CD14-positive monocyte (primary cell): ENCODE results near the gene SKA3. TPM values are rescaled to one million over a fixed set of nuclear protein-coding genes. Genes with fewer than 3 reads are reported as not detected.

ENCODE experiments used
- DNase-seq, 3 donors: peaks; one replicate each; pipeline ENCODE4 v3.0.0-alpha.2; 2011 to 2022
- H2AFZ ChIP-seq: 2 replicates; pipeline ENCODE4 v1.6.0; 2012; ENCODE audit warnings: mild to moderate bottlenecking, low read depth, low read length, inconsistent platforms; ENCODE audit not compliant: insufficient read depth, poor library complexity, severe bottlenecking
- H3K27ac ChIP-seq, 2 donors: 1 replicate in 1 of 2; 2 replicates in 1 of 2; pipeline ENCODE4 v1.5.1; 2012 to 2013; ENCODE audit warnings: low read length in 2 of 2, control low read depth in 1 of 2, inconsistent platforms in 1 of 2, low read depth in 1 of 2, mild to moderate bottlenecking in 1 of 2
- H3K27me3 ChIP-seq, 2 donors: one replicate each; pipeline versions ENCODE4 v1.6.0 to v1.6.1; 2011 to 2013; ENCODE audit warnings: low read length in 2 of 2; ENCODE audit not compliant: control insufficient read depth in 2 of 2, insufficient read depth in 2 of 2
- H3K36me3 ChIP-seq, 2 donors: replicated peaks in 1 of 2; 1 replicate in 1 of 2; 2 replicates in 1 of 2; pipeline versions ENCODE4 v1.5.1 to v1.6.1; 2012 to 2013; ENCODE audit warnings: low read length in 2 of 2, control low read depth in 1 of 2, inconsistent platforms in 1 of 2, mild to moderate bottlenecking in 1 of 2; ENCODE audit not compliant: insufficient read depth in 2 of 2, control insufficient read depth in 1 of 2
- H3K4me1 ChIP-seq, 2 donors: 1 replicate in 1 of 2; 2 replicates in 1 of 2; pipeline versions ENCODE4 v1.5.1 to v1.6.1; 2012 to 2013; ENCODE audit warnings: low read length in 2 of 2, control low read depth in 1 of 2, inconsistent platforms in 1 of 2, mild to moderate bottlenecking in 1 of 2, moderate library complexity in 1 of 2; ENCODE audit not compliant: insufficient read depth in 2 of 2, control insufficient read depth in 1 of 2
- H3K4me2 ChIP-seq: replicated peaks from 2 replicates; pipeline ENCODE3; 2012; ENCODE audit warnings: low read length, moderate library complexity, mild to moderate bottlenecking; ENCODE audit not compliant: poor library complexity, severe bottlenecking; ENCODE audit errors: extremely low read depth
- H3K4me3 ChIP-seq, 3 experiments: fragments of 200-600 bp in 1 of 3; sonication (generic) in 1 of 3; replicated peaks in 1 of 3; 1 replicate in 2 of 3; 2 replicates in 1 of 3; pipeline ENCODE4 v1.5.1; 2011 to 2013; ENCODE audit warnings: low read length in 3 of 3, mild to moderate bottlenecking in 3 of 3, control low read depth in 2 of 3, low read depth in 2 of 3, inconsistent platforms in 1 of 3, moderate library complexity in 1 of 3
- H3K79me2 ChIP-seq: 2 replicates; pipeline ENCODE4 v1.6.0; 2012; ENCODE audit warnings: mild to moderate bottlenecking, control low read depth, inconsistent platforms, low read length, moderate library complexity; ENCODE audit not compliant: insufficient read depth
- H3K9ac ChIP-seq: 2 replicates; pipeline ENCODE4 v1.6.0; 2017; ENCODE audit warnings: low read length, mild to moderate bottlenecking; ENCODE audit not compliant: insufficient read depth, poor library complexity, severe bottlenecking
- H3K9me3 ChIP-seq, 2 donors: replicated peaks in 1 of 2; 1 replicate in 1 of 2; 2 replicates in 1 of 2; pipeline versions ENCODE4 v1.5.1 to v1.6.1; 2012 to 2013; ENCODE audit warnings: low read length in 2 of 2, control low read depth in 1 of 2; ENCODE audit not compliant: control insufficient read depth in 1 of 2, insufficient read depth in 1 of 2
- H4K20me1 ChIP-seq: 2 replicates; pipeline ENCODE4 v1.6.0; 2012; ENCODE audit warnings: mild to moderate bottlenecking, low read length, control low read depth, moderate library complexity; ENCODE audit not compliant: insufficient read depth
- H3K27ac Mint-ChIP-seq, 7 donors: one replicate each; pipeline ENCODE4 v1.8.0; 2020; ENCODE audit warnings: mild to moderate bottlenecking in 7 of 7, mixed read lengths in 7 of 7, moderate library complexity in 6 of 7, inconsistent platforms in 2 of 7
- H3K27me3 Mint-ChIP-seq, 3 donors: one replicate each; pipeline ENCODE4 v1.8.0; 2021 to 2022; ENCODE audit warnings: low read depth in 3 of 3, mild to moderate bottlenecking in 3 of 3, mixed read lengths in 3 of 3, moderate library complexity in 3 of 3, inconsistent platforms in 1 of 3
- H3K36me3 Mint-ChIP-seq, 2 donors: one replicate each; pipeline ENCODE4 v1.8.0; 2020; ENCODE audit warnings: mixed read lengths in 2 of 2, inconsistent platforms in 1 of 2, mild to moderate bottlenecking in 1 of 2
- H3K4me1 Mint-ChIP-seq: one replicate; pipeline ENCODE4 v1.8.0; 2020; ENCODE audit warnings: mild to moderate bottlenecking, mixed read lengths
- H3K4me3 Mint-ChIP-seq, 2 donors: one replicate each; pipeline ENCODE4 v1.8.0; 2020; ENCODE audit warnings: mild to moderate bottlenecking in 2 of 2, mixed read lengths in 2 of 2, moderate library complexity in 1 of 2
- H3K9me3 Mint-ChIP-seq, 7 donors: one replicate each; pipeline ENCODE4 v1.8.0; 2020 to 2022; ENCODE audit warnings: mixed read lengths in 7 of 7, mild to moderate bottlenecking in 6 of 7, moderate library complexity in 6 of 7, inconsistent platforms in 2 of 7
- CTCF ChIP-seq: fragments of 200-600 bp; IDR thresholded peaks from one replicate; pipeline ENCODE4 v1.8.0; 2022; ENCODE audit warnings: antibody characterized with exemption, mild to moderate bottlenecking
- WGBS: methylation state at CpG from one replicate; pipeline ENCODE4 v1.1.5; 2013; ENCODE audit warnings: missing lambda C conversion rate; ENCODE audit not compliant: insufficient coverage; 5-methylcytosine and 5-hydroxymethylcytosine counted together
- intact Hi-C, 2 donors: fragments of 100-400 bp; cut with micrococcal nuclease; formaldehyde crosslinking; loops; one replicate each; pipeline versions ENCODE4 v1.15.0 to v1.15.1; 2023
- polyA plus RNA-seq, 3 donors: library from polyadenylated mRNA; depleted of rRNA in 1 of 3; unstranded in 2 of 3; stranded (reverse) in 1 of 3; fragments of 300-500 nt in 2 of 3; fragments of >200 nt in 1 of 3; fragmentation: Illumina TruSeq in 2 of 3; gene quantifications; 1 replicate in 2 of 3; 2 replicates in 1 of 3; pipeline ENCODE4 v1.2.3, GENCODE V29; 2012 to 2021

The SKA3 gene
- polyA plus RNA-seq, 3 donors, result 0.12 to 2.5 (median 0.49) TPM

DNA sequence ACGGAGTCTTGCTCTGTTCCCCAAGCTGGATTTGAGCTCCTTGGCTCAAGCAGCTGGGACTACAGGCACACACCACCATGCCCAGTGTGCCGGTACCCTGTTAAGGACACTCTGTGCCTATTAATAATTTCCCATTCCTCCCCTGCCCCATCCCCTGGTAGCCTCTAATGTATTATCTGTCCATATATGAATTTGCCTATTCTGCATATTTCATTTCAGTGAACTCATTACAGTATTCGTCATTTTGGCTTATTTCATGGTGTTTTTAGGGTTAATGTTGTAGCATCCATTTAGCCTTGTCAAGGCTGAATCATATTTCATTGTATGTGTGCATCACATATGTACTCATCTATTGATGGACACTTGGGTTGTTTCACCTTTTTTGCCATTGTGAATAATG lies 33.6 kb downstream of the SKA3 start:
- peaks cover 11 to 29% of the 10 kb centered on the region in 2 donors for H3K4me1 ChIP-seq
- H3K27ac Mint-ChIP-seq, result peak overlapping the region in 1 of 7 donors; percentile 69
- no peak for DNase-seq
- peaks cover 34 to 52% of the 10 kb centered on the region in 2 donors for H3K36me3 Mint-ChIP-seq
- H3K4me2 ChIP-seq, result no peak overlapping the region
- H3K27ac ChIP-seq, result no peak overlapping the region
- H3K9me3 ChIP-seq, result no peaks in the 10 kb centered on the region
- H3K4me3 Mint-ChIP-seq, result no peak overlapping the region
- no peaks in the 10 kb centered on the region for H3K27me3 Mint-ChIP-seq
- 100% methylated on average over 2 of the region's 3 CpGs for WGBS
- H3K36me3 ChIP-seq, result peaks cover 31 to 55% of the 10 kb centered on the region in 2 donors
- peaks cover 55% of the 10 kb centered on the region for H4K20me1 ChIP-seq
- TF ChIP-seq CTCF, result no peak
- H2AFZ ChIP-seq, result no peak overlapping the region
- peaks cover 60% of the 10 kb centered on the region for H3K79me2 ChIP-seq
- intact Hi-C loops, result no loop called here
- no peaks in the 10 kb centered on the region for H3K9me3 Mint-ChIP-seq
- no peak overlapping the region for H3K4me3 ChIP-seq
- H3K27me3 ChIP-seq, result no peaks in the 10 kb centered on the region
- H3K4me1 Mint-ChIP-seq, result peaks cover 30% of the 10 kb centered on the region
- H3K9ac ChIP-seq, result no peak overlapping the region

DNA sequence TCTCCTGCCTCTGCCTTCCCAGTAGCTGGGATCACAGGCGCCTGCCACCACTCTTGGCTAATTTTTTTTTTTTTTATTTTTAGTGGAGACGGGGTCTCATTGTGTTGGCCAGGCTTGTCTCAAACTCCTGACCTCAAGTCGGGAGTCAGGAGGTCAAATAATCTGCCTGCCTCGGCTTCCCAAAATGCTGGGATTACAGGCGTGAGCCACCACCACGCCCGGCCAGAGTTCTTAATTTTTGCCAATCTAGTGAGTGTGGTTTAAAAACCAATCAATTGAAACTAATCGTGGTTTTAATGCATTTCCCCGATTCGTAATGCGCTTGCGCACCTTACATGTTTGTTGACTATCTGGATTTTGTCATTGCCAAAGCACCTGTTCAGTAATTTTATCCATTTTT lies 37.0 kb downstream of the SKA3 start:
- no peaks in the 10 kb centered on the region for H3K27me3 Mint-ChIP-seq
- 78% methylated on average over 11 of the region's 12 CpGs for WGBS
- H3K36me3 Mint-ChIP-seq, result peaks cover 13 to 20% of the 10 kb centered on the region in 2 donors

More for the DNA sequence above, 37.0 kb downstream of the SKA3 start:
- intact Hi-C loops, result loop anchor here in 1 of 2 donors (5.0 to 10.0 kb wide), 2 partner anchors 67 to 195 kb away; no protein-coding TSS in a partner anchor
- Mint-ChIP-seq H3K27ac (peak overlapping the region in 6 of 7 donors; percentile 97 to 100 (median 98)), H3K4me1 (peaks cover 29% of the 10 kb centered on the region), H3K9me3 (peaks cover 0 to 4% (median 0%) of the 10 kb centered on the region in 7 donors), H3K4me3 (peak overlapping the region in 1 of 2 donors; percentile 88)
- no peak for DNase-seq
- Histone ChIP-seq H3K9ac (peak overlapping the region; percentile 90), H3K4me1 (peaks cover 11 to 29% of the 10 kb centered on the region in 2 donors), H4K20me1 (peaks cover 22% of the 10 kb centered on the region), H3K36me3 (peaks cover 13 to 21% of the 10 kb centered on the region in 2 donors), H3K4me3 (peak overlapping the region; percentile 87 to 94 (median 94)), H3K79me2 (peaks cover 41% of the 10 kb centered on the region), H3K27ac (peak overlapping the region in 1 of 2 donors; percentile 97), H3K27me3 (no peaks in the 10 kb centered on the region), H2AFZ (peak overlapping the region; percentile 91), H3K4me2 (peak overlapping the region; percentile 82), H3K9me3 (no peaks in the 10 kb centered on the region)
- no peak for TF ChIP-seq CTCF
